Mesothelial cell of epicardium (in vitro differentiated cells): Measurements from ENCODE around the gene SMAD6. TPM values are rescaled to one million over a fixed set of nuclear protein-coding genes. Genes with fewer than 3 reads are reported as not detected.
A peak's percentile ranks its signal among the peaks of the same experiment; 100 is the strongest.

Experiments
- DNase-seq, 2 experiments: peaks; one replicate each; pipeline ENCODE4 v3.0.0; 2021; ENCODE audit warnings: low spot score in 2 of 2; ENCODE audit not compliant: unreplicated experiment in 2 of 2
- H3K27ac Mint-ChIP-seq: 2 replicates; pipeline ENCODE4 v1.8.0; 2021; ENCODE audit warnings: mixed read lengths
- H3K27me3 Mint-ChIP-seq: 2 replicates; pipeline ENCODE4 v1.8.0; 2021; ENCODE audit warnings: low read depth, mixed read lengths
- H3K36me3 Mint-ChIP-seq: 2 replicates; pipeline ENCODE4 v1.8.0; 2021; ENCODE audit warnings: mixed read lengths
- H3K4me1 Mint-ChIP-seq: 2 replicates; pipeline ENCODE4 v1.8.0; 2021; ENCODE audit warnings: mixed read lengths
- H3K4me3 Mint-ChIP-seq: 2 replicates; pipeline ENCODE4 v1.8.0; 2021; ENCODE audit warnings: mild to moderate bottlenecking, moderate library complexity, mixed read lengths
- H3K9me3 Mint-ChIP-seq: 2 replicates; pipeline ENCODE4 v1.8.0; 2021; ENCODE audit warnings: mixed read lengths
- total RNA-seq: library from RNA; stranded (reverse); gene quantifications from 3 replicates; pipeline ENCODE4 v1.2.1, GENCODE V29; 2021
- TF ChIP-seq, protein P1 (sequence below): fragments of 200-600 bp; sonication (generic); IDR thresholded peaks from one replicate; pipeline ENCODE4 v1.5.0; 2021; ENCODE audit warnings: antibody characterized with exemption; ENCODE audit not compliant: unreplicated experiment

The SMAD6 gene
- total RNA-seq, 1 donor from 2014 or later = 176 TPM

DNA sequence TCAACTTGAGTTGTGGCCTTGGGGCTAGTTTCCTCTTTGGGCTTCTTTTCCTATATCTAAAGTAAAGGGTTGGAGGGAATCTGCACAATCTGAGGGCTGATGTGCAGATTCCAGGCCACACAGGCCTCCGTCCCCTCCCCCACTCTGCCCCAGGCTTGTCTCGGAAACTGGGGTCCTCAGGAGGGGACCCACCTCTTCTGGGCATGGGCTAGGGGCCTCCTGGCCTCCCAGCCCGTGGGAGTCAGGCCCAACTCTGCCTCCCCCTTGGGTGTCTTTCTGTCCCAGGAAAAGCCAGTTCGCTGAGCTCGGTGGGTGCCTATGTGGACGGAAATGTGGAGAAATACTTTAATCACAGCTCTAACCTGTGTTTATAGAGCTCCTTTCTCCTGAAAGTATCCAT is 4.8 kb downstream of the SMAD6 start:
- peak overlapping the region; percentile 91 for H3K27ac Mint-ChIP-seq
- peaks cover 32% of the 10 kb centered on the region for H3K36me3 Mint-ChIP-seq
- no peaks in the 10 kb centered on the region for H3K9me3 Mint-ChIP-seq
- TF ChIP-seq, protein P1, sequence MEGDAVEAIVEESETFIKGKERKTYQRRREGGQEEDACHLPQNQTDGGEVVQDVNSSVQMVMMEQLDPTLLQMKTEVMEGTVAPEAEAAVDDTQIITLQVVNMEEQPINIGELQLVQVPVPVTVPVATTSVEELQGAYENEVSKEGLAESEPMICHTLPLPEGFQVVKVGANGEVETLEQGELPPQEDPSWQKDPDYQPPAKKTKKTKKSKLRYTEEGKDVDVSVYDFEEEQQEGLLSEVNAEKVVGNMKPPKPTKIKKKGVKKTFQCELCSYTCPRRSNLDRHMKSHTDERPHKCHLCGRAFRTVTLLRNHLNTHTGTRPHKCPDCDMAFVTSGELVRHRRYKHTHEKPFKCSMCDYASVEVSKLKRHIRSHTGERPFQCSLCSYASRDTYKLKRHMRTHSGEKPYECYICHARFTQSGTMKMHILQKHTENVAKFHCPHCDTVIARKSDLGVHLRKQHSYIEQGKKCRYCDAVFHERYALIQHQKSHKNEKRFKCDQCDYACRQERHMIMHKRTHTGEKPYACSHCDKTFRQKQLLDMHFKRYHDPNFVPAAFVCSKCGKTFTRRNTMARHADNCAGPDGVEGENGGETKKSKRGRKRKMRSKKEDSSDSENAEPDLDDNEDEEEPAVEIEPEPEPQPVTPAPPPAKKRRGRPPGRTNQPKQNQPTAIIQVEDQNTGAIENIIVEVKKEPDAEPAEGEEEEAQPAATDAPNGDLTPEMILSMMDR = no peak
- H3K27me3 Mint-ChIP-seq = no peaks in the 10 kb centered on the region
- DNase-seq = no peak
- H3K4me1 Mint-ChIP-seq = peaks cover 67% of the 10 kb centered on the region
- peak overlapping the region; percentile 94 for H3K4me3 Mint-ChIP-seq

DNA sequence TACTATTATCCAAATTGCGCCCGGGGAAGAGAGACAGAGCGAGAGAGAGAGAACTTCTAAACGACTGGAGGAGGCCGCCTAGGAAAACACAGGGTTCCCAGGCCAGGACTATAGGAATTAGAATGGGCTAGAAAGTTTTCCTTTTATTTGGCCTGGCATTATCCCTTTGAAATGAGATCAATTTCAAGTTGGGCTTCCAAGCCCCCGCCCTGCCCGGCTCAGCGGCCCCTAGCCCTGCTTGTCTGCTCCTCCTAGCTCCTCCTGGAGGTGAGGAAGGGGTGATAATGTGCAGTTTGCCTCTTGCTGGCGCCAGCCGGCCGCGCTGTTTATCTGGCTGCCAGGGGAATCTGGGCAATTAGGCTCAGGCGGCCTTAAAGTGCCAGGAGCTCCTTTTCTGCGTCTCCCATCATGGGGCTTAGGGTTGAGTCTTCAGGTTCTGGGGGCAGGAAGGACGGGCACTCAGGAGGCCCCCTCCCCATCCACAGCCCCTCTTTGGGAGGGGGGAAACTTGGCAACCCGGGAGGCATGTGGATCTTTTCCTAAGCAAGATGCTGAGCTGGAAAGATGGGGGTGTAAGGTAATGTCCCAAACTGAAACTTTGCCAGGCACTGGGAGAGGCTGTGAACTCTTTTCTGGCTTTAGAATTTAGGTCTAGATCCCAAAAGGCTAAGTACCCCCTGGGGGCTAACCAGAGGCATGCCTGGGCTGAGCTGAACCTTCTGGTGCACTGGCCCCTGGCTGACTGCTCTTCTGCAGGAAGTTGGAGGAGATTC is 5.5 kb downstream of the SMAD6 start:
- Mint-ChIP-seq H3K9me3 (no peaks in the 10 kb centered on the region), H3K27me3 (no peaks in the 10 kb centered on the region), H3K36me3 (peaks cover 34% of the 10 kb centered on the region), H3K4me1 (peaks cover 71% of the 10 kb centered on the region), H3K4me3 (peak overlapping the region; percentile 94), H3K27ac (peak overlapping the region; percentile 91)
- DNase-seq = peak; percentile 35 to 70
- TF ChIP-seq, protein P1 = no peak

DNA sequence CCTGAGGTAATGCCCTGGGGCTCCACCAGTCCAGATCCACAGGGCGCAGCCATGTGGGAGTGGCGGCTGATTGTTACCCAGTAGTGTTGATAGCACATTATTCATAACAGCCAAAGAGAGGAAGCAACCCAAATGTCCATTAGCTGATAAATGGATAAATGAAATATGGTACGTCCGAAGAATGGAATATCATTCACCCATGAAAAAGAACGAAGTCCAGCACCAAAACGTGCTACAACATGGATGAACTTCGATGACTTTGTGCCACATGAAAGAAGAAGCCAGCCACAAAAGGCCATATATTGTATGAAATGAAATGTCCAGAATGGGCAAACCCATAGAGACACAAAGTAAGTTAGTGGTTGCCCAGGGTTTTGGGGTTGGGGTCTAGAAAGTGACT is 6.4 kb downstream of the SMAD6 start:
- DNase-seq = no peak
- Mint-ChIP-seq H3K36me3 (peaks cover 34% of the 10 kb centered on the region), H3K4me3 (peak overlapping the region; percentile 94), H3K4me1 (peaks cover 71% of the 10 kb centered on the region), H3K9me3 (no peaks in the 10 kb centered on the region), H3K27me3 (no peaks in the 10 kb centered on the region), H3K27ac (peak overlapping the region; percentile 91)
- TF ChIP-seq, protein P1 = no peak

DNA sequence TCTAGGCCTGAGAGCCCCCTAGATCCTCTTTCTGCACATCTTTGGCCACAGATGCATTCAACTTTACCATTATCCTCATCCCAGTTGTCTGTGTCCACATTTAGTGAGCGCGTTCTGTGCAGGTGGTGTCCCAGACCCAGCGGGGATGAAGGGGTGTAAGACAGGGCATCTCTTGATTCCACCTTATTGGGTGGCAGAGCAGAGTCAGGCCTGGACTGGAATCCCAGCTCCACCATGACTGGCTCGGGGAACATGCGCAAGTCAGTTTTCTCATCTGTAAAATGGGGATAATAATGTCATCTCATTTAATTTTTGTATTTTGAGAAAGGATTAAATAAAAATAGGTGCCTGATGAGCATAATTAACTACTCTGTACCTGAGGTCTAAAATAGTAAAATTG is 7.8 kb downstream of the SMAD6 start:
- Mint-ChIP-seq H3K4me3 (peak overlapping the region; percentile 16), H3K27ac (peak overlapping the region; percentile 86), H3K27me3 (no peaks in the 10 kb centered on the region), H3K4me1 (peaks cover 81% of the 10 kb centered on the region), H3K36me3 (peaks cover 32% of the 10 kb centered on the region), H3K9me3 (no peaks in the 10 kb centered on the region)
- no peak for DNase-seq
- TF ChIP-seq, protein P1 = no peak

DNA sequence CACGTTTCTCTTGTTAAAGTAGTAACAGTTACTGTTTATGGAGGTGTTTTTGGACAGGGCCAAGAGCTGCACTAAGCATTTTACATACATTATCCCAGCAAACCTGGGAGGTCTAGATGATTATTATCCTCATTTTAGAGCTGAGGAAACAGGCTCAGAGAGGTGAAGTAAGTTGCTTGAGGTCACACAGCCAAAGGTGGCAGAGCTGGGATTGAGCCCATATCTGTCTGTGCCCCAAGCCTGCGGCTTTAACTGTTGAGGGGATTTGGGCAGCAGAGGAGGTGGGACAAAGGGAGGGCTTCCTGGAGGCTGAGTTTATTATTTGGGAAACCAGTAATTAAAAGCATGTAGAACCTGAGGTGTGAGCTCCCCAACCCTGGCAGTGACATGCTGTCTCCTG is 9.2 kb downstream of the SMAD6 start:
- Mint-ChIP-seq H3K27me3 (no peaks in the 10 kb centered on the region), H3K4me1 (peaks cover 83% of the 10 kb centered on the region), H3K36me3 (peaks cover 31% of the 10 kb centered on the region), H3K9me3 (no peaks in the 10 kb centered on the region), H3K27ac (peak overlapping the region; percentile 77), H3K4me3 (no peak overlapping the region)
- no peak for DNase-seq
- TF ChIP-seq, protein P1 = no peak

DNA sequence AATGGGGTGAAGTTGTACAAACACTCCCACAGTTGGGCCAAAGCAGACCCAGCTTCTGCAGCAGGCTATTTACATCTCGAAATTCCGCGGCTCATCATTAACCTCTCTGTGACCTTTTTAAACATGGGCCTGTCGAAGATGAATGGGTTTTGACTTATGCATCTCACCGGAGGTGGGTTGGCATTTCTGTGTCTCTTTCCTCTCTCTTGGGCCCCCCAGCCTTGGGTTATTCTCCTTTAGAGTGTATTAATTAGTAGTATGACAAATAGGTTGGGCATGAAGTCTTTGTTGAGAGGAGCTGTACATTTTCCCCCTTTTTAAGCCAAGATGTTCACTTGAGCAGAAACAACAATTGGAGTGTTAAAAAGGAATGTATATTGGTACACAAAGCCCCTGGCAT is 9.8 kb downstream of the SMAD6 start:
- H3K27me3 Mint-ChIP-seq = no peaks in the 10 kb centered on the region
- H3K4me3 Mint-ChIP-seq = peak overlapping the region; percentile 22

More for the DNA sequence above, 9.8 kb downstream of the SMAD6 start:
- Mint-ChIP-seq H3K27ac (peak overlapping the region; percentile 77), H3K4me1 (peaks cover 86% of the 10 kb centered on the region), H3K36me3 (peaks cover 36% of the 10 kb centered on the region), H3K9me3 (no peaks in the 10 kb centered on the region)
- DNase-seq = no peak
- TF ChIP-seq, protein P1 = no peak
